ENCODE results near the gene PSEN2.

DNA sequence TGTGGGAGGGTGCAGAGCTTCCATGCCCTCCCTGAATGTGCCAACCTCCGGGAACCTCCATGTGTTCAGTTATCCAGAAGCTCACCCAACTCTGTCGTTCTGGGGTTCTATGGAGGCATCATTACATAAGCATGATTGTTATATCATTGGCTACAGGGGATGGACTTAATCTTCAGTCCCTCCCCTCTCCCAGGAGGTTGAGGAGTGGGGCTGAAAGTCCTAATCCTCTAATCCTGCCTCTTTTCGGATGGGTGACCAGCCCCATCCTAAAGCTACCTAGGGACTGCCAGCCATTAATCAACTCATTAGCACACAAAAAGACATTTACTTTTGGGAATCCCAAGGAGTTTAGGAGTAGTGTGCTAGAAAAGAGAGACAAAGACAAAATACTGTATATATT is 32.0 kb upstream of the PSEN2 start:
- TF ChIP-seq POLR2A (IDR thresholded peaks at IDR 0.05) (no peak), EP300 (IDR thresholded peaks at IDR 0.05) (no peak)
- TF ChIP-seq, protein P1, sequence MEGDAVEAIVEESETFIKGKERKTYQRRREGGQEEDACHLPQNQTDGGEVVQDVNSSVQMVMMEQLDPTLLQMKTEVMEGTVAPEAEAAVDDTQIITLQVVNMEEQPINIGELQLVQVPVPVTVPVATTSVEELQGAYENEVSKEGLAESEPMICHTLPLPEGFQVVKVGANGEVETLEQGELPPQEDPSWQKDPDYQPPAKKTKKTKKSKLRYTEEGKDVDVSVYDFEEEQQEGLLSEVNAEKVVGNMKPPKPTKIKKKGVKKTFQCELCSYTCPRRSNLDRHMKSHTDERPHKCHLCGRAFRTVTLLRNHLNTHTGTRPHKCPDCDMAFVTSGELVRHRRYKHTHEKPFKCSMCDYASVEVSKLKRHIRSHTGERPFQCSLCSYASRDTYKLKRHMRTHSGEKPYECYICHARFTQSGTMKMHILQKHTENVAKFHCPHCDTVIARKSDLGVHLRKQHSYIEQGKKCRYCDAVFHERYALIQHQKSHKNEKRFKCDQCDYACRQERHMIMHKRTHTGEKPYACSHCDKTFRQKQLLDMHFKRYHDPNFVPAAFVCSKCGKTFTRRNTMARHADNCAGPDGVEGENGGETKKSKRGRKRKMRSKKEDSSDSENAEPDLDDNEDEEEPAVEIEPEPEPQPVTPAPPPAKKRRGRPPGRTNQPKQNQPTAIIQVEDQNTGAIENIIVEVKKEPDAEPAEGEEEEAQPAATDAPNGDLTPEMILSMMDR (IDR thresholded peaks at IDR 0.05), result no peak

All from suprapubic skin (tissue), 3 donors.